Astrocyte (in vitro differentiated cells and primary cell): ENCODE results near the gene LPIN3. TPM values are rescaled to one million over a fixed set of nuclear protein-coding genes. Genes with fewer than 3 reads are reported as not detected.
A peak's percentile ranks its signal among the peaks of the same experiment; 100 is the strongest.

Experiments used
- DNase-seq: peaks from one replicate; pipeline ENCODE4 v3.0.0-alpha.2; 2010; ENCODE audit warnings: low read depth
- FAIRE-seq: peaks from 2 replicates; lab custom pipeline; 2011; peaks lifted over from hg19 to GRCh38; lab: Jason Lieb, UNC
- H2AFZ ChIP-seq: 2 replicates; pipeline ENCODE4 v1.6.0; 2012; ENCODE audit warnings: low read depth, low read length, inconsistent platforms
- H3K27ac ChIP-seq: 2 replicates; pipeline ENCODE4 v1.5.1; 2011; ENCODE audit warnings: low read depth, low read length, inconsistent platforms
- H3K27me3 ChIP-seq: 2 replicates; pipeline ENCODE4 v1.6.0; 2011; ENCODE audit warnings: low read length, inconsistent platforms; ENCODE audit not compliant: insufficient read depth
- H3K36me3 ChIP-seq: 2 replicates; pipeline ENCODE4 v1.5.1; 2011; ENCODE audit warnings: low read length, inconsistent platforms; ENCODE audit not compliant: insufficient read depth
- H3K4me1 ChIP-seq: 2 replicates; pipeline ENCODE4 v1.5.1; 2011; ENCODE audit warnings: low read length, inconsistent platforms; ENCODE audit not compliant: insufficient read depth
- H3K4me2 ChIP-seq: 2 replicates; pipeline ENCODE4 v1.6.0; 2012; ENCODE audit warnings: low read length, inconsistent platforms
- H3K4me3 ChIP-seq: 2 replicates; pipeline ENCODE4 v1.5.1; 2011; ENCODE audit warnings: low read depth, mild to moderate bottlenecking, low read length, inconsistent platforms; ENCODE audit not compliant: insufficient read depth
- H3K79me2 ChIP-seq: 2 replicates; pipeline ENCODE4 v1.6.0; 2012; ENCODE audit warnings: mild to moderate bottlenecking, low read length, inconsistent platforms; ENCODE audit not compliant: insufficient read depth
- H3K9ac ChIP-seq: 2 replicates; pipeline ENCODE4 v1.6.0; 2012; ENCODE audit warnings: mild to moderate bottlenecking, low read length, inconsistent platforms
- H3K9me3 ChIP-seq: 2 replicates; pipeline ENCODE4 v1.5.1; 2012; ENCODE audit warnings: low read depth, mild to moderate bottlenecking, low read length, inconsistent platforms; ENCODE audit not compliant: insufficient read depth
- H4K20me1 ChIP-seq: 2 replicates; pipeline ENCODE4 v1.6.0; 2012; ENCODE audit warnings: low read length, inconsistent platforms; ENCODE audit not compliant: insufficient read depth
- H3K27ac Mint-ChIP-seq: one replicate; pipeline ENCODE4 v1.8.0; 2021; ENCODE audit warnings: mild to moderate bottlenecking, mixed read lengths; ENCODE audit not compliant: unreplicated experiment
- H3K27me3 Mint-ChIP-seq: one replicate; pipeline ENCODE4 v1.8.0; 2021; ENCODE audit warnings: low read depth, mixed read lengths; ENCODE audit not compliant: unreplicated experiment
- H3K36me3 Mint-ChIP-seq: one replicate; pipeline ENCODE4 v1.8.0; 2021; ENCODE audit warnings: low read depth, mixed read lengths; ENCODE audit not compliant: unreplicated experiment
- H3K4me1 Mint-ChIP-seq: one replicate; pipeline ENCODE4 v1.8.0; 2021; ENCODE audit warnings: low read depth, mixed read lengths; ENCODE audit not compliant: unreplicated experiment
- H3K4me3 Mint-ChIP-seq: one replicate; pipeline ENCODE4 v1.8.0; 2021; ENCODE audit warnings: mild to moderate bottlenecking, moderate library complexity, mixed read lengths; ENCODE audit not compliant: unreplicated experiment
- H3K9me3 Mint-ChIP-seq: one replicate; pipeline ENCODE4 v1.8.0; 2021; ENCODE audit warnings: mild to moderate bottlenecking, mixed read lengths; ENCODE audit not compliant: unreplicated experiment
- CTCF ChIP-seq: IDR thresholded peaks from 2 replicates; pipeline ENCODE4 v1.5.1; 2011; ENCODE audit warnings: low read depth, mild to moderate bottlenecking, inconsistent platforms, low read length, moderate library complexity; ENCODE audit not compliant: insufficient read depth
- EZH2 ChIP-seq: IDR thresholded peaks from 2 replicates; pipeline ENCODE4 v1.6.1; 2012; ENCODE audit warnings: mild to moderate bottlenecking, low read length, inconsistent platforms; ENCODE audit not compliant: insufficient read depth
- total RNA-seq: library from RNA; stranded (reverse); gene quantifications from 2 replicates; pipeline ENCODE4 v1.2.1, GENCODE V29; 2021

LPIN3 gene
- total RNA-seq, 1 donor from 2014 or later = 18.0 TPM

- Histone ChIP-seq H3K36me3 (no peaks in the 10 kb centered on the region), H3K4me1 (no peaks in the 10 kb centered on the region), H3K4me3 (no peak overlapping the region)
Observed at GRCh38 chr20:41367393-41367695, 26.7 kb downstream of the LPIN3 start.

GRCh38 chr20:41367956-41368355 lies 27.3 kb downstream of the LPIN3 start:
- H4K20me1 ChIP-seq = no peaks in the 10 kb centered on the region
- no peaks in the 10 kb centered on the region for H3K79me2 ChIP-seq
- Mint-ChIP-seq H3K27me3 (peaks cover 40% of the 10 kb centered on the region), H3K9me3 (peaks cover 15% of the 10 kb centered on the region), H3K27ac (no peak overlapping the region), H3K4me3 (no peak overlapping the region), H3K36me3 (peaks cover 4% of the 10 kb centered on the region), H3K4me1 (no peaks in the 10 kb centered on the region)
- no peak overlapping the region for H2AFZ ChIP-seq
- H3K9ac ChIP-seq = no peak overlapping the region
- no peak for FAIRE-seq
- H3K27ac ChIP-seq = no peak overlapping the region
- H3K4me2 ChIP-seq = no peak overlapping the region
- H3K9me3 ChIP-seq = peaks cover 7% of the 10 kb centered on the region
- no peaks in the 10 kb centered on the region for H3K4me1 ChIP-seq
- TF ChIP-seq EZH2 = no peak
- no peak for TF ChIP-seq CTCF
- H3K36me3 ChIP-seq = no peaks in the 10 kb centered on the region
- no peak overlapping the region for H3K4me3 ChIP-seq
- peaks cover 31% of the 10 kb centered on the region for H3K27me3 ChIP-seq
- no peak for DNase-seq

More at GRCh38 chr20:41367393-41367695, 26.7 kb downstream of the LPIN3 start:
- Histone ChIP-seq H3K27me3 (peaks cover 31% of the 10 kb centered on the region), H3K4me2 (peak overlapping the region; percentile 67), H3K9me3 (peaks cover 7% of the 10 kb centered on the region), H3K27ac (no peak overlapping the region), H2AFZ (no peak overlapping the region), H3K9ac (no peak overlapping the region), H4K20me1 (no peaks in the 10 kb centered on the region), H3K79me2 (no peaks in the 10 kb centered on the region)
- Mint-ChIP-seq H3K27ac (no peak overlapping the region), H3K4me1 (no peaks in the 10 kb centered on the region), H3K4me3 (peak overlapping the region; percentile 75), H3K36me3 (peaks cover 4% of the 10 kb centered on the region), H3K27me3 (peaks cover 40% of the 10 kb centered on the region), H3K9me3 (peaks cover 10% of the 10 kb centered on the region)
- TF ChIP-seq EZH2 = no peak
- no peak for TF ChIP-seq CTCF
- FAIRE-seq = no peak
- no peak for DNase-seq

- DNase-seq (no peak), FAIRE-seq (no peak)
- no peaks in the 10 kb centered on the region for H3K4me1 ChIP-seq
- Mint-ChIP-seq H3K36me3 (peaks cover 4% of the 10 kb centered on the region), H3K4me1 (no peaks in the 10 kb centered on the region), H3K27me3 (peaks cover 49% of the 10 kb centered on the region), H3K27ac (no peak overlapping the region), H3K4me3 (no peak overlapping the region), H3K9me3 (peaks cover 22% of the 10 kb centered on the region)
- no peak overlapping the region for H3K4me3 ChIP-seq
- no peak overlapping the region for H3K9ac ChIP-seq
- TF ChIP-seq EZH2 = no peak
- no peak for TF ChIP-seq CTCF
- no peak overlapping the region for H2AFZ ChIP-seq
- H4K20me1 ChIP-seq = no peaks in the 10 kb centered on the region
- peaks cover 7% of the 10 kb centered on the region for H3K9me3 ChIP-seq
- no peaks in the 10 kb centered on the region for H3K36me3 ChIP-seq
- H3K79me2 ChIP-seq = no peaks in the 10 kb centered on the region
- no peak overlapping the region for H3K27ac ChIP-seq
- peaks cover 26% of the 10 kb centered on the region for H3K27me3 ChIP-seq
- H3K4me2 ChIP-seq = no peak overlapping the region
Observed at GRCh38 chr20:41369673-41370072, 29.1 kb downstream of the LPIN3 start.
